ENCODE results near the gene FGF1.

Gene FGF1

GRCh38 chr5:142605611-142606010 lies 80.3 kb downstream of the FGF1 start:
- no peak for DNase-seq

GRCh38 chr5:142602720-142603245 lies 83.1 kb downstream of the FGF1 start:
- DNase-seq: no peak

GRCh38 chr5:142601432-142601831 lies 84.5 kb downstream of the FGF1 start:
- no peak for DNase-seq

GRCh38 chr5:142600611-142601358 lies 85.1 kb downstream of the FGF1 start:
- no peak for DNase-seq

GRCh38 chr5:142600092-142600491 lies 85.8 kb downstream of the FGF1 start:
- no peak for DNase-seq

- DNase-seq: no peak
These were observed 87.6 kb downstream of the FGF1 start for GRCh38 chr5:142598338-142598700.

- no peak for DNase-seq
These were observed 88.1 kb downstream of the FGF1 start for GRCh38 chr5:142597546-142598337.

- DNase-seq: no peak
These were observed 88.9 kb downstream of the FGF1 start for GRCh38 chr5:142597025-142597424.

- DNase-seq: no peak
These were observed 93.5 kb downstream of the FGF1 start for GRCh38 chr5:142592365-142592764.

GRCh38 chr5:142590451-142591231 lies 95.2 kb downstream of the FGF1 start:
- DNase-seq: no peak

GRCh38 chr5:142589720-142590119 lies 96.2 kb downstream of the FGF1 start:
- no peak for DNase-seq

GRCh38 chr5:142587354-142587965 lies 98.4 kb downstream of the FGF1 start:
- no peak for DNase-seq

GRCh38 chr5:142586552-142586951 lies 99.3 kb downstream of the FGF1 start:
- no peak for DNase-seq

GRCh38 chr5:142585451-142585850 lies 100.4 kb downstream of the FGF1 start:
- no peak for DNase-seq

GRCh38 chr5:142584891-142585290 lies 101.0 kb downstream of the FGF1 start:
- DNase-seq: no peak

GRCh38 chr5:142578161-142578830 lies 107.6 kb downstream of the FGF1 start:
- DNase-seq: no peak

- DNase-seq: no peak
These were observed 109.1 kb downstream of the FGF1 start for GRCh38 chr5:142576804-142577203.

- no peak for DNase-seq
These were observed 109.6 kb downstream of the FGF1 start for GRCh38 chr5:142576303-142576702.

- no peak for DNase-seq
These were observed 113.9 kb downstream of the FGF1 start for GRCh38 chr5:142572006-142572405.

- no peak for DNase-seq
These were observed 114.5 kb downstream of the FGF1 start for GRCh38 chr5:142571371-142571770.

- no peak for DNase-seq
These were observed 116.0 kb downstream of the FGF1 start for GRCh38 chr5:142569905-142570304.

- no peak for DNase-seq
These were observed 116.9 kb downstream of the FGF1 start for GRCh38 chr5:142568996-142569335.

Data from NCI-H2107 (cell line).